Progenitor cell of endocrine pancreas (in vitro differentiated cells): ENCODE results near the gene ZDHHC3. TPM values are rescaled to one million over a fixed set of nuclear protein-coding genes. Genes with fewer than 3 reads are reported as not detected.
A peak's percentile ranks its signal among the peaks of the same experiment; 100 is the strongest.
"Not testable (repeated sequence)": the region's sequence is repeated elsewhere in the genome, so short reads cannot be mapped to it uniquely, and the experiment has no call there.

Experiments used
- DNase-seq: peaks from one replicate; pipeline ENCODE4 v3.0.0; 2021; ENCODE audit warnings: low spot score; ENCODE audit not compliant: unreplicated experiment
- H3K27ac Mint-ChIP-seq: 2 replicates; pipeline ENCODE4 v1.8.0; 2021; ENCODE audit warnings: mild to moderate bottlenecking, moderate library complexity, mixed read lengths
- H3K27me3 Mint-ChIP-seq: 2 replicates; pipeline ENCODE4 v1.8.0; 2021; ENCODE audit warnings: mixed read lengths
- H3K36me3 Mint-ChIP-seq: 2 replicates; pipeline ENCODE4 v1.8.0; 2022; ENCODE audit warnings: mixed read lengths; ENCODE audit not compliant: insufficient read depth
- H3K4me1 Mint-ChIP-seq: 2 replicates; pipeline ENCODE4 v1.8.0; 2021; ENCODE audit warnings: low read depth, mixed read lengths
- H3K4me3 Mint-ChIP-seq: 2 replicates; pipeline ENCODE4 v1.8.0; 2021; ENCODE audit warnings: low read depth, mild to moderate bottlenecking, moderate library complexity, mixed read lengths
- H3K9me3 Mint-ChIP-seq: 2 replicates; pipeline ENCODE4 v1.8.0; 2021; ENCODE audit warnings: low read depth, mixed read lengths
- CTCF ChIP-seq: fragments of 200-600 bp; sonication (generic); IDR thresholded peaks from one replicate; pipeline ENCODE4 v1.5.0; 2021; ENCODE audit warnings: antibody characterized with exemption, mild to moderate bottlenecking; ENCODE audit not compliant: unreplicated experiment
- total RNA-seq: library from RNA; stranded (reverse); gene quantifications from 2 replicates; pipeline ENCODE4 v1.2.1, GENCODE V29; 2021

The ZDHHC3 gene
- total RNA-seq, 1 donor from 2014 or later, result 64.9 TPM

- H3K27me3 Mint-ChIP-seq, result no peaks in the 10 kb centered on the region
- H3K4me1 Mint-ChIP-seq, result peaks cover 18% of the 10 kb centered on the region
- H3K27ac Mint-ChIP-seq, result no peak overlapping the region
- no peak for DNase-seq
- no peak for TF ChIP-seq CTCF
- peaks cover 20% of the 10 kb centered on the region for H3K36me3 Mint-ChIP-seq
- H3K9me3 Mint-ChIP-seq, result no peaks in the 10 kb centered on the region
- H3K4me3 Mint-ChIP-seq, result no peak overlapping the region
Measured at GRCh38 chr3:44989636-44990373, 13.8 kb upstream of the ZDHHC3 start.

- peaks cover 15% of the 10 kb centered on the region for H3K4me1 Mint-ChIP-seq
- H3K9me3 Mint-ChIP-seq, result no peaks in the 10 kb centered on the region
- no peak overlapping the region for H3K4me3 Mint-ChIP-seq
- no peak overlapping the region for H3K27ac Mint-ChIP-seq
- peaks cover 20% of the 10 kb centered on the region for H3K36me3 Mint-ChIP-seq
- no peak for DNase-seq
- TF ChIP-seq CTCF, result no peak
- no peaks in the 10 kb centered on the region for H3K27me3 Mint-ChIP-seq
Measured at GRCh38 chr3:44989141-44989540, 13.2 kb upstream of the ZDHHC3 start.

- peak; percentile 48 for TF ChIP-seq CTCF
- Mint-ChIP-seq H3K9me3 (no peaks in the 10 kb centered on the region), H3K36me3 (peaks cover 18% of the 10 kb centered on the region), H3K27me3 (no peaks in the 10 kb centered on the region), H3K4me1 (peaks cover 8% of the 10 kb centered on the region), H3K27ac (no peak overlapping the region), H3K4me3 (no peak overlapping the region)
- no peak for DNase-seq
Measured at GRCh38 chr3:44988073-44988472, 12.1 kb upstream of the ZDHHC3 start.

GRCh38 chr3:44987332-44987731, 11.4 kb upstream of the ZDHHC3 start:
- Mint-ChIP-seq H3K4me1 (peaks cover 2% of the 10 kb centered on the region), H3K36me3 (peaks cover 12% of the 10 kb centered on the region), H3K27ac (no peak overlapping the region), H3K9me3 (no peaks in the 10 kb centered on the region), H3K4me3 (no peak overlapping the region), H3K27me3 (no peaks in the 10 kb centered on the region)
- no peak for TF ChIP-seq CTCF
- no peak for DNase-seq

GRCh38 chr3:44986330-44986729, 10.4 kb upstream of the ZDHHC3 start:
- H3K36me3 Mint-ChIP-seq, result peaks cover 10% of the 10 kb centered on the region
- not testable (repeated sequence) for H3K27me3 Mint-ChIP-seq, H3K9me3 Mint-ChIP-seq, DNase-seq, H3K4me1 Mint-ChIP-seq, H3K27ac Mint-ChIP-seq, H3K4me3 Mint-ChIP-seq

GRCh38 chr3:44984335-44984734, 8.4 kb upstream of the ZDHHC3 start:
- H3K4me1 Mint-ChIP-seq, result peaks cover 2% of the 10 kb centered on the region
- no peak overlapping the region for H3K4me3 Mint-ChIP-seq
- no peaks in the 10 kb centered on the region for H3K27me3 Mint-ChIP-seq
- H3K9me3 Mint-ChIP-seq, result no peaks in the 10 kb centered on the region
- peaks cover 9% of the 10 kb centered on the region for H3K36me3 Mint-ChIP-seq
- H3K27ac Mint-ChIP-seq, result no peak overlapping the region
- TF ChIP-seq CTCF, result no peak
- no peak for DNase-seq
